Measurements from ENCODE around the gene TRIM41. TPM values are rescaled to one million over a fixed set of nuclear protein-coding genes. Genes with fewer than 3 reads are reported as not detected.

Gene TRIM41
- polyA plus RNA-seq (2012; rRNA removed) = 35.3 and 35.9 TPM in 2 replicates
- 17.4 and 20.2 TPM in 2 replicates for polyA plus RNA-seq (2012; cell fraction: cytosol; rRNA removed)
- polyA plus RNA-seq (2012; cell fraction: nucleus; rRNA removed) = 123 and 125 TPM in 2 replicates

DNA sequence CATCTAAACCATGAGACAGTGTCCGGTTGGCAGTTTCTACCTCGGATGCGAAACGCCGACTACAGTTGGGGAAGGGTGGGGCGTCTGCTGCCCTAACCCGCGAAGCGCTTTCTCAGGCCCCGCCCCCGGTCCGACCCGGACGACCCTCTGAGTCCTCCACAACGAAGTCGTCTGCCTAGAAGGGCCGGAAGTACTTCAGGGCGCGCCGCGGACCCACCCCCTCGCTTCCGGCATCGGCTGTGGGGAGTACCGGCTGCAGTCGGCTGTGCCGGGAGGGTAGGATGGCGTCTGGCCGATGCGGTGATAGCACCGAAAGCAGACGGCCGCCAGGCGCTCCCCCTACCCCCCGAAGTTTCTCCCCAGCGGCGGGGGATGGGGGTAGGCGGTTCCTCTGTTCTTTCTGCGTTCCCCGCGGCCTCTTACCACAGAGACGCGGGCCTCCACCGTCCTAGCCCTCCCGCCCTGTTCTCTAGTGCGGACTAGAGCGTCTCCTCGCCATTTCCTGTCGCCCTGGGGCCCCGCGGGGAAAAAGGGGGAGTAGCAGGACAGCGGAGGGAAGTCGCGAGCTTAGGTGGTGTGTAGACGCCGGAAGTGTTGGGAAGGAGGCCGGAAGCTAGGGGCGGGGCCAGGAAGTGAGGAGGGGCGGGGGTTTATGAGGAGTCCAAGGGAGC is at the start of gene TRIM41:
TRIM41 (plus strand) TSS at position 224 of the 671 bp plus-strand sequence. CDS start 719 bp downstream, outside the sequence.
- CTCF ChIA-PET = interaction anchor here (1.0 to 3.5 kb wide), 5 partner anchors 11 to 40 kb away, joined by 4 to 14 read pairs (median 6); partner anchors contain the start of gene TRIM52
- POLR2A ChIA-PET = interaction anchor here (0.6 to 3.4 kb wide), 15 partner anchors 12 to 58 kb away, joined by 3 to 29 read pairs (median 5); partner anchors contain the start of genes RACK1 and TRIM52
- peak within 1 kb of the TSS; percentile 67 to 86 for H3K4me3 ChIP-seq (ENCODE audit: low read depth in 2 of 2, low read length in 1 of 2)
- under 1% methylated on average over 38 of the region's 59 CpGs for WGBS (ENCODE audit: low lambda C conversion rate)
- H3K79me2 ChIP-seq (ENCODE audit: insufficient read depth) = peaks cover 44% of the 10 kb centered on the region
- H3F3A ChIP-seq (replicated peaks; ENCODE audit: insufficient read depth) = peaks cover 32% of the 10 kb centered on the region
- peaks cover 2 to 9% of the 10 kb centered on the region in 2 experiments for H3K36me3 ChIP-seq (replicated peaks in 1 of 2; ENCODE audit: control insufficient read depth in 1 of 2, insufficient read depth in 2 of 2, low read length in 1 of 2)
- H3K4me2 ChIP-seq = peak within 1 kb of the TSS; percentile 97
- H3K27ac ChIP-seq (ENCODE audit: low read depth in 2 of 2, low read length in 1 of 2) = peak within 1 kb of the TSS; percentile 97 to 98
- no peaks in the 10 kb centered on the region for H3K9me2 ChIP-seq
- H3K9ac ChIP-seq = peak within 1 kb of the TSS; percentile 95
- no peaks in the 10 kb centered on the region for H3K27me3 ChIP-seq (ENCODE audit: insufficient read depth)
- peak; percentile 89 for DNase-seq
- H4K20me1 ChIP-seq (ENCODE audit: insufficient read depth) = no peaks in the 10 kb centered on the region
- no peaks in the 10 kb centered on the region for H3K9me3 ChIP-seq
- H3K4me1 ChIP-seq (ENCODE audit: control insufficient read depth in 1 of 2, insufficient read depth in 2 of 2, low read depth in 1 of 2, low read length in 1 of 2) = peaks cover 0 to 15% of the 10 kb centered on the region in 2 experiments; a peak in 2 of 4 replicates
- H2AFZ ChIP-seq (ENCODE audit: low read depth) = peak within 1 kb of the TSS; percentile 71; the same call in 1 of the 2 replicates
- TF ChIP-seq TEAD4 (IDR thresholded peaks at IDR 0.05; ENCODE audit: borderline replicate concordance, insufficient read depth) = 0 out of 2 replicates have a peak, but pooled peaks have one; percentile 39
- TF ChIP-seq SMC3 (IDR thresholded peaks at IDR 0.05; ENCODE audit: low read depth, low read length) = no peak
- TF ChIP-seq, protein P1, sequence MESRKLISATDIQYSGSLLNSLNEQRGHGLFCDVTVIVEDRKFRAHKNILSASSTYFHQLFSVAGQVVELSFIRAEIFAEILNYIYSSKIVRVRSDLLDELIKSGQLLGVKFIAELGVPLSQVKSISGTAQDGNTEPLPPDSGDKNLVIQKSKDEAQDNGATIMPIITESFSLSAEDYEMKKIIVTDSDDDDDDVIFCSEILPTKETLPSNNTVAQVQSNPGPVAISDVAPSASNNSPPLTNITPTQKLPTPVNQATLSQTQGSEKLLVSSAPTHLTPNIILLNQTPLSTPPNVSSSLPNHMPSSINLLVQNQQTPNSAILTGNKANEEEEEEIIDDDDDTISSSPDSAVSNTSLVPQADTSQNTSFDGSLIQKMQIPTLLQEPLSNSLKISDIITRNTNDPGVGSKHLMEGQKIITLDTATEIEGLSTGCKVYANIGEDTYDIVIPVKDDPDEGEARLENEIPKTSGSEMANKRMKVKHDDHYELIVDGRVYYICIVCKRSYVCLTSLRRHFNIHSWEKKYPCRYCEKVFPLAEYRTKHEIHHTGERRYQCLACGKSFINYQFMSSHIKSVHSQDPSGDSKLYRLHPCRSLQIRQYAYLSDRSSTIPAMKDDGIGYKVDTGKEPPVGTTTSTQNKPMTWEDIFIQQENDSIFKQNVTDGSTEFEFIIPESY (IDR thresholded peaks at IDR 0.05; ENCODE audit: borderline replicate concordance, low read depth) = peak; percentile 85
- peak; percentile 83 for TF ChIP-seq POLR2AphosphoS5 (IDR thresholded peaks at IDR 0.05; ENCODE audit: low read depth, low read length)
- TF ChIP-seq RAD21 (IDR thresholded peaks at IDR 0.05; ENCODE audit: low read length) = 0 out of 2 replicates have a peak, but pooled peaks have one; percentile 9
- TF ChIP-seq, protein P2, sequence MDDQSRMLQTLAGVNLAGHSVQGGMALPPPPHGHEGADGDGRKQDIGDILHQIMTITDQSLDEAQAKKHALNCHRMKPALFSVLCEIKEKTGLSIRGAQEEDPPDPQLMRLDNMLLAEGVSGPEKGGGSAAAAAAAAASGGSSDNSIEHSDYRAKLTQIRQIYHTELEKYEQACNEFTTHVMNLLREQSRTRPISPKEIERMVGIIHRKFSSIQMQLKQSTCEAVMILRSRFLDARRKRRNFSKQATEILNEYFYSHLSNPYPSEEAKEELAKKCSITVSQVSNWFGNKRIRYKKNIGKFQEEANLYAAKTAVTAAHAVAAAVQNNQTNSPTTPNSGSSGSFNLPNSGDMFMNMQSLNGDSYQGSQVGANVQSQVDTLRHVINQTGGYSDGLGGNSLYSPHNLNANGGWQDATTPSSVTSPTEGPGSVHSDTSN (IDR thresholded peaks at IDR 0.05) = peak; percentile 6; the same call in 1 of the 2 replicates
- TF ChIP-seq ELF1 (IDR thresholded peaks at IDR 0.05) = peak; percentile 84
- peak; percentile 56; the same call in 1 of the 2 replicates for TF ChIP-seq YY1 (IDR thresholded peaks at IDR 0.05; ENCODE audit: low read depth)
- no peak for TF ChIP-seq NRF1 (IDR thresholded peaks at IDR 0.05; ENCODE audit: low read depth, low read length)
- peak; percentile 48 for TF ChIP-seq TCF12 (IDR thresholded peaks at IDR 0.05)
- TF ChIP-seq MEF2A (IDR thresholded peaks at IDR 0.05; ENCODE audit: borderline replicate concordance, low read depth) = no peak; the same call in 1 of the 2 replicates
- TF ChIP-seq, protein P3, sequence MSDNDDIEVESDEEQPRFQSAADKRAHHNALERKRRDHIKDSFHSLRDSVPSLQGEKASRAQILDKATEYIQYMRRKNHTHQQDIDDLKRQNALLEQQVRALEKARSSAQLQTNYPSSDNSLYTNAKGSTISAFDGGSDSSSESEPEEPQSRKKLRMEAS (IDR thresholded peaks at IDR 0.05; ENCODE audit: low read depth) = peak; percentile 86
- TF ChIP-seq FOXM1 (IDR thresholded peaks at IDR 0.05; ENCODE audit: low read depth) = 0 out of 2 replicates have a peak, but pooled peaks have one; percentile 19
- TF ChIP-seq RFX5 (IDR thresholded peaks at IDR 0.05; ENCODE audit: low read length) = no peak
- TF ChIP-seq, protein P4, sequence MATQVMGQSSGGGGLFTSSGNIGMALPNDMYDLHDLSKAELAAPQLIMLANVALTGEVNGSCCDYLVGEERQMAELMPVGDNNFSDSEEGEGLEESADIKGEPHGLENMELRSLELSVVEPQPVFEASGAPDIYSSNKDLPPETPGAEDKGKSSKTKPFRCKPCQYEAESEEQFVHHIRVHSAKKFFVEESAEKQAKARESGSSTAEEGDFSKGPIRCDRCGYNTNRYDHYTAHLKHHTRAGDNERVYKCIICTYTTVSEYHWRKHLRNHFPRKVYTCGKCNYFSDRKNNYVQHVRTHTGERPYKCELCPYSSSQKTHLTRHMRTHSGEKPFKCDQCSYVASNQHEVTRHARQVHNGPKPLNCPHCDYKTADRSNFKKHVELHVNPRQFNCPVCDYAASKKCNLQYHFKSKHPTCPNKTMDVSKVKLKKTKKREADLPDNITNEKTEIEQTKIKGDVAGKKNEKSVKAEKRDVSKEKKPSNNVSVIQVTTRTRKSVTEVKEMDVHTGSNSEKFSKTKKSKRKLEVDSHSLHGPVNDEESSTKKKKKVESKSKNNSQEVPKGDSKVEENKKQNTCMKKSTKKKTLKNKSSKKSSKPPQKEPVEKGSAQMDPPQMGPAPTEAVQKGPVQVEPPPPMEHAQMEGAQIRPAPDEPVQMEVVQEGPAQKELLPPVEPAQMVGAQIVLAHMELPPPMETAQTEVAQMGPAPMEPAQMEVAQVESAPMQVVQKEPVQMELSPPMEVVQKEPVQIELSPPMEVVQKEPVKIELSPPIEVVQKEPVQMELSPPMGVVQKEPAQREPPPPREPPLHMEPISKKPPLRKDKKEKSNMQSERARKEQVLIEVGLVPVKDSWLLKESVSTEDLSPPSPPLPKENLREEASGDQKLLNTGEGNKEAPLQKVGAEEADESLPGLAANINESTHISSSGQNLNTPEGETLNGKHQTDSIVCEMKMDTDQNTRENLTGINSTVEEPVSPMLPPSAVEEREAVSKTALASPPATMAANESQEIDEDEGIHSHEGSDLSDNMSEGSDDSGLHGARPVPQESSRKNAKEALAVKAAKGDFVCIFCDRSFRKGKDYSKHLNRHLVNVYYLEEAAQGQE (IDR thresholded peaks at IDR 0.05; ENCODE audit: low read depth, low read length) = peak; percentile 52; the same call in 1 of the 2 replicates
- peak; percentile 89 for TF ChIP-seq TAF1 (IDR thresholded peaks at IDR 0.05; ENCODE audit: borderline replicate concordance, low read depth, low read length)
- peak; percentile 89 for TF ChIP-seq GABPA (IDR thresholded peaks at IDR 0.05; ENCODE audit: low read depth)
- TF ChIP-seq, protein P5, sequence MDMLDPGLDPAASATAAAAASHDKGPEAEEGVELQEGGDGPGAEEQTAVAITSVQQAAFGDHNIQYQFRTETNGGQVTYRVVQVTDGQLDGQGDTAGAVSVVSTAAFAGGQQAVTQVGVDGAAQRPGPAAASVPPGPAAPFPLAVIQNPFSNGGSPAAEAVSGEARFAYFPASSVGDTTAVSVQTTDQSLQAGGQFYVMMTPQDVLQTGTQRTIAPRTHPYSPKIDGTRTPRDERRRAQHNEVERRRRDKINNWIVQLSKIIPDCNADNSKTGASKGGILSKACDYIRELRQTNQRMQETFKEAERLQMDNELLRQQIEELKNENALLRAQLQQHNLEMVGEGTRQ (IDR thresholded peaks at IDR 0.05; ENCODE audit: borderline replicate concordance, low read depth, low read length) = no peak
- no peak for TF ChIP-seq FOXJ3 (CRISPR knock-in tag; IDR thresholded peaks at IDR 0.05)
- TF ChIP-seq, protein P6, sequence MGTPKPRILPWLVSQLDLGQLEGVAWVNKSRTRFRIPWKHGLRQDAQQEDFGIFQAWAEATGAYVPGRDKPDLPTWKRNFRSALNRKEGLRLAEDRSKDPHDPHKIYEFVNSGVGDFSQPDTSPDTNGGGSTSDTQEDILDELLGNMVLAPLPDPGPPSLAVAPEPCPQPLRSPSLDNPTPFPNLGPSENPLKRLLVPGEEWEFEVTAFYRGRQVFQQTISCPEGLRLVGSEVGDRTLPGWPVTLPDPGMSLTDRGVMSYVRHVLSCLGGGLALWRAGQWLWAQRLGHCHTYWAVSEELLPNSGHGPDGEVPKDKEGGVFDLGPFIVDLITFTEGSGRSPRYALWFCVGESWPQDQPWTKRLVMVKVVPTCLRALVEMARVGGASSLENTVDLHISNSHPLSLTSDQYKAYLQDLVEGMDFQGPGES (IDR thresholded peaks at IDR 0.05; ENCODE audit: low read depth, low read length) = no peak
- peak in 1 of 2 experiments; percentile 55; a peak in 1 of 4 replicates for TF ChIP-seq EP300 (IDR thresholded peaks at IDR 0.05; ENCODE audit: borderline replicate concordance in 1 of 2, low read depth in 1 of 2, low read length in 1 of 2)
- 0 out of 2 replicates have a peak, but pooled peaks have one; percentile 8 for TF ChIP-seq FOSL2 (IDR thresholded peaks at IDR 0.05; ENCODE audit: borderline replicate concordance, low read depth)
- TF ChIP-seq RXRA (IDR thresholded peaks at IDR 0.05; ENCODE audit: borderline replicate concordance, low read depth) = no peak
